ENCODE data around the gene NADK.
"Not testable (repeated sequence)": the region's sequence is repeated elsewhere in the genome, so short reads cannot be mapped to it uniquely, and the experiment has no call there.

Gene NADK

GRCh38 chr1:1704284-1704957 is 73.8 kb downstream of the NADK start:
- DNase-seq (ENCODE audit: low read depth) = not testable (repeated sequence)

- DNase-seq (ENCODE audit: low read depth) = no peak
Observed at GRCh38 chr1:1703796-1704195, 74.5 kb downstream of the NADK start.

GRCh38 chr1:1702506-1702905 is 75.8 kb downstream of the NADK start:
- DNase-seq (ENCODE audit: low read depth) = not testable (repeated sequence)

Measured in stimulated activated CD8-positive, alpha-beta memory T cell treated with anti-CD3 and anti-CD28 coated beads, Interleukin-12 subunit alpha, Interleukin-12 subunit beta, amount 100 ng/mL, for 4 hours (primary cell).